ENCODE data around the gene CEL.

Gene CEL

GRCh38 chr9:133107961-133108793 is 46.4 kb downstream of the CEL start:
- TF ChIP-seq YY1 (IDR thresholded peaks at IDR 0.05; ENCODE audit: insufficient read depth, insufficient read length): no peak
- no peak for TF ChIP-seq SUZ12 (IDR thresholded peaks at IDR 0.05; ENCODE audit: extremely low read depth, insufficient read depth, insufficient read length)
- no peak for TF ChIP-seq ZNF274 (IDR thresholded peaks at IDR 0.05; ENCODE audit: low read depth, low read length)
- H3K4me3 ChIP-seq (ENCODE audit: insufficient read length, low read depth): no peak overlapping the region
- H3K4me1 ChIP-seq (ENCODE audit: insufficient read depth, insufficient read length): peaks cover 30% of the 10 kb centered on the region
- H3K9ac ChIP-seq (ENCODE audit: insufficient read length, low read depth): no peak overlapping the region
- peaks cover 92% of the 10 kb centered on the region for H3K36me3 ChIP-seq (ENCODE audit: insufficient read depth, insufficient read length, low read length)
- no peaks in the 10 kb centered on the region for H3K9me3 ChIP-seq (ENCODE audit: insufficient read depth, low read length)
- DNase-seq (ENCODE audit: low read depth, low spot score): no peak
- H3K27me3 ChIP-seq (ENCODE audit: insufficient read depth, insufficient read length): no peaks in the 10 kb centered on the region

- Histone ChIP-seq H3K9ac (ENCODE audit: insufficient read length, low read depth) (no peak overlapping the region), H3K9me3 (ENCODE audit: insufficient read depth, low read length) (no peaks in the 10 kb centered on the region), H3K27me3 (ENCODE audit: insufficient read depth, insufficient read length) (no peaks in the 10 kb centered on the region), H3K4me3 (ENCODE audit: insufficient read length, low read depth) (no peak overlapping the region), H3K36me3 (ENCODE audit: insufficient read depth, insufficient read length, low read length) (peaks cover 85% of the 10 kb centered on the region), H3K4me1 (ENCODE audit: insufficient read depth, insufficient read length) (peaks cover 34% of the 10 kb centered on the region)
- no peak for DNase-seq (ENCODE audit: low read depth, low spot score)
- TF ChIP-seq SUZ12 (IDR thresholded peaks at IDR 0.05; ENCODE audit: extremely low read depth, insufficient read depth, insufficient read length): no peak
- TF ChIP-seq YY1 (IDR thresholded peaks at IDR 0.05; ENCODE audit: insufficient read depth, insufficient read length): no peak
- no peak for TF ChIP-seq ZNF274 (IDR thresholded peaks at IDR 0.05; ENCODE audit: low read depth, low read length)
These were observed 47.2 kb downstream of the CEL start for GRCh38 chr9:133108794-133109641.

GRCh38 chr9:133109931-133110650 is 48.3 kb downstream of the CEL start:
- H3K4me1 ChIP-seq (ENCODE audit: insufficient read depth, insufficient read length): peaks cover 45% of the 10 kb centered on the region
- no peak overlapping the region for H3K4me3 ChIP-seq (ENCODE audit: insufficient read length, low read depth)
- H3K27me3 ChIP-seq (ENCODE audit: insufficient read depth, insufficient read length): no peaks in the 10 kb centered on the region
- no peak overlapping the region for H3K9ac ChIP-seq (ENCODE audit: insufficient read length, low read depth)
- H3K9me3 ChIP-seq (ENCODE audit: insufficient read depth, low read length): no peaks in the 10 kb centered on the region
- TF ChIP-seq SUZ12 (IDR thresholded peaks at IDR 0.05; ENCODE audit: extremely low read depth, insufficient read depth, insufficient read length) (no peak), YY1 (IDR thresholded peaks at IDR 0.05; ENCODE audit: insufficient read depth, insufficient read length) (no peak), ZNF274 (IDR thresholded peaks at IDR 0.05; ENCODE audit: low read depth, low read length) (no peak)
- peaks cover 74% of the 10 kb centered on the region for H3K36me3 ChIP-seq (ENCODE audit: insufficient read depth, insufficient read length, low read length)
- no peak for DNase-seq (ENCODE audit: low read depth, low spot score)

- Histone ChIP-seq H3K4me3 (ENCODE audit: insufficient read length, low read depth) (no peak overlapping the region), H3K36me3 (ENCODE audit: insufficient read depth, insufficient read length, low read length) (peaks cover 68% of the 10 kb centered on the region), H3K27me3 (ENCODE audit: insufficient read depth, insufficient read length) (no peaks in the 10 kb centered on the region), H3K4me1 (ENCODE audit: insufficient read depth, insufficient read length) (peaks cover 54% of the 10 kb centered on the region), H3K9me3 (ENCODE audit: insufficient read depth, low read length) (no peaks in the 10 kb centered on the region), H3K9ac (ENCODE audit: insufficient read length, low read depth) (peak overlapping the region; percentile 25)
- TF ChIP-seq ZNF274 (IDR thresholded peaks at IDR 0.05; ENCODE audit: low read depth, low read length) (no peak), SUZ12 (IDR thresholded peaks at IDR 0.05; ENCODE audit: extremely low read depth, insufficient read depth, insufficient read length) (no peak), YY1 (IDR thresholded peaks at IDR 0.05; ENCODE audit: insufficient read depth, insufficient read length) (no peak)
- DNase-seq (ENCODE audit: low read depth, low spot score): no peak
These were observed 50.3 kb downstream of the CEL start for GRCh38 chr9:133111808-133112662.

GRCh38 chr9:133112663-133113026 is 50.9 kb downstream of the CEL start:
- DNase-seq (ENCODE audit: low read depth, low spot score): no peak
- H3K9ac ChIP-seq (ENCODE audit: insufficient read length, low read depth): peak overlapping the region; percentile 62
- H3K36me3 ChIP-seq (ENCODE audit: insufficient read depth, insufficient read length, low read length): peaks cover 66% of the 10 kb centered on the region
- no peaks in the 10 kb centered on the region for H3K27me3 ChIP-seq (ENCODE audit: insufficient read depth, insufficient read length)
- TF ChIP-seq ZNF274 (IDR thresholded peaks at IDR 0.05; ENCODE audit: low read depth, low read length) (no peak), SUZ12 (IDR thresholded peaks at IDR 0.05; ENCODE audit: extremely low read depth, insufficient read depth, insufficient read length) (no peak), YY1 (IDR thresholded peaks at IDR 0.05; ENCODE audit: insufficient read depth, insufficient read length) (no peak)
- peaks cover 54% of the 10 kb centered on the region for H3K4me1 ChIP-seq (ENCODE audit: insufficient read depth, insufficient read length)
- no peaks in the 10 kb centered on the region for H3K9me3 ChIP-seq (ENCODE audit: insufficient read depth, low read length)
- no peak overlapping the region for H3K4me3 ChIP-seq (ENCODE audit: insufficient read length, low read depth)

- Histone ChIP-seq H3K9ac (ENCODE audit: insufficient read length, low read depth) (peak overlapping the region; percentile 62), H3K9me3 (ENCODE audit: insufficient read depth, low read length) (no peaks in the 10 kb centered on the region), H3K27me3 (ENCODE audit: insufficient read depth, insufficient read length) (no peaks in the 10 kb centered on the region), H3K36me3 (ENCODE audit: insufficient read depth, insufficient read length, low read length) (peaks cover 61% of the 10 kb centered on the region), H3K4me1 (ENCODE audit: insufficient read depth, insufficient read length) (peaks cover 61% of the 10 kb centered on the region), H3K4me3 (ENCODE audit: insufficient read length, low read depth) (no peak overlapping the region)
- no peak for DNase-seq (ENCODE audit: low read depth, low spot score)
- TF ChIP-seq YY1 (IDR thresholded peaks at IDR 0.05; ENCODE audit: insufficient read depth, insufficient read length) (no peak), ZNF274 (IDR thresholded peaks at IDR 0.05; ENCODE audit: low read depth, low read length) (no peak), SUZ12 (IDR thresholded peaks at IDR 0.05; ENCODE audit: extremely low read depth, insufficient read depth, insufficient read length) (no peak)
These were observed 51.6 kb downstream of the CEL start for GRCh38 chr9:133113163-133113948.
